WTC11 (cell line): Measurements from ENCODE around the gene FBXL7. TPM values are rescaled to one million over a fixed set of nuclear protein-coding genes. Genes with fewer than 3 reads are reported as not detected.

Source experiments
- ATAC-seq: fragments of 200-7000 bp; cut with Tn5 transposase; 2 replicates; pipeline ENCODE4 v1.10.0; 2021; ENCODE audit warnings: mild to moderate bottlenecking, moderate library complexity
- CTCF ChIA-PET: fragments of 300-600 bp; sonication (Branson Sonifier 250); formaldehyde crosslinking; loops from one replicate; lab custom pipeline; 2021; ENCODE audit warnings: antibody characterized with exemption; lab: Charles Lee
- POLR2A ChIA-PET: fragments of 350-600 bp; sonication (Branson Sonifier 250); formaldehyde crosslinking; loops from one replicate; lab custom pipeline; 2021; ENCODE audit warnings: antibody characterized with exemption; lab: Charles Lee
- DNase-seq: peaks from one replicate; pipeline ENCODE4 v3.0.0; 2021; ENCODE audit warnings: low spot score
- H3K27ac Mint-ChIP-seq: 2 replicates; pipeline ENCODE4 v1.8.0; 2021; ENCODE audit warnings: mixed read lengths
- H3K27me3 Mint-ChIP-seq: 2 replicates; pipeline ENCODE4 v1.8.0; 2021; ENCODE audit warnings: low read depth, mild to moderate bottlenecking, moderate library complexity, mixed read lengths
- H3K36me3 Mint-ChIP-seq: 2 replicates; pipeline ENCODE4 v1.8.0; 2021; ENCODE audit warnings: mixed read lengths
- H3K4me1 Mint-ChIP-seq: 2 replicates; pipeline ENCODE4 v1.8.0; 2022; ENCODE audit warnings: mixed read lengths
- H3K4me3 Mint-ChIP-seq: 2 replicates; pipeline ENCODE4 v1.8.0; 2021; ENCODE audit warnings: mild to moderate bottlenecking, moderate library complexity, mixed read lengths
- H3K9me3 Mint-ChIP-seq: 2 replicates; pipeline ENCODE4 v1.8.0; 2021; ENCODE audit warnings: mixed read lengths
- AR ChIP-seq: fragments of 250-450 bp; sonication (Bioruptor Pico); IDR thresholded peaks from 2 replicates; pipeline ENCODE4 v1.9.0; 2021; ENCODE audit warnings: mild to moderate bottlenecking
- ATF1 ChIP-seq: sonication (generic); formaldehyde crosslinking; IDR thresholded peaks from 2 replicates; pipeline ENCODE4 v1.8.1; 2023; ENCODE audit warnings: mild to moderate bottlenecking, moderate library complexity, missing genetic modification reagents
- ATF2 ChIP-seq: sonication (generic); formaldehyde crosslinking; IDR thresholded peaks from 2 replicates; pipeline ENCODE4 v1.8.1; 2022; ENCODE audit warnings: low read depth, missing genetic modification reagents, borderline replicate concordance
- ATF3 ChIP-seq: sonication (generic); formaldehyde crosslinking; conservative IDR thresholded peaks from 2 replicates; pipeline ENCODE4 v1.8.1; 2022; ENCODE audit warnings: mild to moderate bottlenecking, missing genetic modification reagents
- ATF6 ChIP-seq: sonication (generic); formaldehyde crosslinking; IDR thresholded peaks from 2 replicates; pipeline ENCODE4 v1.8.1; 2023; ENCODE audit warnings: mild to moderate bottlenecking, missing genetic modification reagents
- CTCF ChIP-seq: fragments of 200-600 bp; IDR thresholded peaks from 2 replicates; pipeline ENCODE4 v1.8.0; 2022; ENCODE audit warnings: antibody characterized with exemption
- EMX1 ChIP-seq: fragments of 250-450 bp; sonication (Bioruptor Pico); IDR thresholded peaks from 2 replicates; pipeline ENCODE4 v1.8.0; 2021; ENCODE audit warnings: mild to moderate bottlenecking
- FOXK1 ChIP-seq: sonication (generic); formaldehyde crosslinking; IDR thresholded peaks from 2 replicates; pipeline ENCODE4 v1.8.0; 2022; ENCODE audit warnings: mild to moderate bottlenecking, moderate library complexity, missing genetic modification reagents
- FOXP1 ChIP-seq: sonication (generic); formaldehyde crosslinking; IDR thresholded peaks from 2 replicates; pipeline ENCODE4 v1.8.0; 2022; ENCODE audit warnings: missing genetic modification reagents, mild to moderate bottlenecking, moderate library complexity, borderline replicate concordance
- GABPB1 ChIP-seq: sonication (generic); formaldehyde crosslinking; IDR thresholded peaks from 2 replicates; pipeline ENCODE4 v1.8.1; 2023; ENCODE audit warnings: mild to moderate bottlenecking, missing genetic modification reagents
- HMGA2 ChIP-seq: fragments of 250-450 bp; sonication (Bioruptor Pico); IDR thresholded peaks from 2 replicates; pipeline ENCODE4 v1.4.0; 2021; ENCODE audit warnings: mild to moderate bottlenecking, moderate library complexity
- MYBL2 ChIP-seq: sonication (generic); formaldehyde crosslinking; IDR thresholded peaks from 2 replicates; pipeline ENCODE4 v1.8.1; 2023; ENCODE audit warnings: mild to moderate bottlenecking, moderate library complexity, missing genetic modification reagents
- NFATC4 ChIP-seq: fragments of 250-450 bp; sonication (Bioruptor Pico); IDR thresholded peaks from 2 replicates; pipeline ENCODE4 v1.9.0; 2021; ENCODE audit warnings: mild to moderate bottlenecking
- PREB ChIP-seq: sonication (generic); formaldehyde crosslinking; IDR thresholded peaks from 2 replicates; pipeline ENCODE4 v1.8.1; 2022; ENCODE audit warnings: mild to moderate bottlenecking, missing genetic modification reagents, moderate library complexity, borderline replicate concordance
- USF1 ChIP-seq: sonication (generic); formaldehyde crosslinking; IDR thresholded peaks from 2 replicates; pipeline ENCODE4 v1.8.0; 2022; ENCODE audit warnings: mild to moderate bottlenecking, missing genetic modification reagents
- ZNF281 ChIP-seq: sonication (generic); formaldehyde crosslinking; IDR thresholded peaks from 2 replicates; pipeline ENCODE4 v1.8.0; 2023; ENCODE audit warnings: mild to moderate bottlenecking, missing genetic modification reagents
- ZNF416 ChIP-seq: fragments of 250-450 bp; sonication (Bioruptor Pico); IDR thresholded peaks from 2 replicates; pipeline ENCODE4 v1.9.0; 2021; ENCODE audit warnings: mild to moderate bottlenecking, inconsistent platforms
- ZNF532 ChIP-seq: fragments of 250-450 bp; sonication (Bioruptor Pico); IDR thresholded peaks from 2 replicates; pipeline ENCODE4 v1.9.0; 2021; ENCODE audit warnings: mild to moderate bottlenecking, borderline replicate concordance
- total RNA-seq: library from RNA; stranded (reverse); gene quantifications from 3 replicates; pipeline ENCODE4 v1.2.3, GENCODE V29; 2021

Gene FBXL7
- total RNA-seq, 1 experiment from 2014 or later = 13.8 TPM

- POLR2A ChIA-PET = no interaction called here
- CTCF ChIA-PET = interaction anchor here (0.9 to 1.3 kb wide), 3 partner anchors 57 to 170 kb away, joined by 4 to 6 read pairs (median 5); no protein-coding TSS in a partner anchor
- ATAC-seq = no peak
- no peak for DNase-seq
- no peak for TF ChIP-seq NFATC4
- no peak for TF ChIP-seq ATF3 (CRISPR knock-in tag)
- TF ChIP-seq FOXP1 (CRISPR knock-in tag) = no peak
- TF ChIP-seq EMX1 (CRISPR knock-in tag) = no peak
- no peak for TF ChIP-seq PREB (CRISPR knock-in tag)
- TF ChIP-seq ZNF416 (CRISPR knock-in tag) = no peak
- no peak for TF ChIP-seq ZNF532 (CRISPR knock-in tag)
- no peak for TF ChIP-seq ATF1 (CRISPR knock-in tag)
- TF ChIP-seq USF1 (CRISPR knock-in tag) = no peak
- no peak for TF ChIP-seq GABPB1 (CRISPR knock-in tag)
- TF ChIP-seq MYBL2 (CRISPR knock-in tag) = no peak
- no peak for TF ChIP-seq AR (CRISPR knock-in tag)
- no peak for TF ChIP-seq HMGA2 (CRISPR knock-in tag)
- TF ChIP-seq ATF2 = no peak
- TF ChIP-seq FOXK1 (CRISPR knock-in tag) = no peak
- no peak for TF ChIP-seq ZNF281 (CRISPR knock-in tag)
- TF ChIP-seq CTCF = no peak
- TF ChIP-seq ATF6 (CRISPR knock-in tag) = no peak
- Mint-ChIP-seq H3K36me3 (no peaks in the 10 kb centered on the region; the same call in 1 of the 2 replicates), H3K4me3 (no peak overlapping the region), H3K27ac (no peak overlapping the region; the same call in 1 of the 2 replicates), H3K27me3 (no peaks in the 10 kb centered on the region), H3K4me1 (peaks cover 50% of the 10 kb centered on the region), H3K9me3 (no peaks in the 10 kb centered on the region)
These were observed 97.0 kb downstream of the FBXL7 start for GRCh38 chr5:15596936-15597335.
